ENCODE data around the gene KRTAP10-12.

- TF ChIP-seq CTCF (IDR thresholded peaks at IDR 0.05) (no peak), POLR2A (IDR thresholded peaks at IDR 0.05) (no peak)
Observed at GRCh38 chr21:44727321-44727720, 30.3 kb downstream of the KRTAP10-12 start.

All from lower leg skin (tissue), 3 donors.